Right lobe of liver (tissue), 4 donors: ENCODE data around the gene MPPED1.

ENCODE experiments used
- POLR2A ChIP-seq: fragments of 450-650 bp; IDR thresholded peaks from one replicate; pipeline ENCODE4 v1.6.1; 2017; ENCODE audit warnings: antibody characterized with exemption, mild to moderate bottlenecking
- TF ChIP-seq, protein P1 (sequence below), 4 donors: fragments of 200-600 bp in 3 of 4; fragments of 450-650 bp in 1 of 4; IDR thresholded peaks; one replicate each; pipeline versions ENCODE4 v1.5.1 to v1.8.0; 2016 to 2022; ENCODE audit warnings: antibody characterized with exemption in 4 of 4, mild to moderate bottlenecking in 2 of 4
- donor health status: DM: no; HTN: no; CAD: no.
- donor health status: DM: no; HTN: no; CAD: no.
- donor health status: DM: no; HTN: yes; CAD: no.

DNA sequence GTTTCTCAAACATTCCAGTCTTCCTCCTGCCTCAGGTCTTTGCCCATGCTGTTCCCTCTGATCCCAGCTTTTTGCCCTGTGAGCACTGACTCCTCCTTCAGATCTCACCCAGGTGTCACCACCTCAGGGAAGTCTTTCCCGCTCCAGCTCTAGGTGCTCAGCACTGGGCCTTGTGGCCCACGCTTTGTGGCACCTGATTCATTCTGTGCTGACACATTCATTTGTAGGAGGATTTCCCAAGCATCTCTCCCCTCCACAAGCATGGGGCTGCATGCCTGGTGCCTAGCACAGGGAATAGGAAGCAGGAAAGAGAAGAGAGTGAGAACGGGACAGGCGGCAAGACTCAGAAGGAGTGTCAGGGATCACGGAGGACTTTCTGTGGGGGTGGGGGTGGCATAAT, 17.6 kb downstream of the MPPED1 start:
- TF ChIP-seq POLR2A, result no peak
- TF ChIP-seq, protein P1, sequence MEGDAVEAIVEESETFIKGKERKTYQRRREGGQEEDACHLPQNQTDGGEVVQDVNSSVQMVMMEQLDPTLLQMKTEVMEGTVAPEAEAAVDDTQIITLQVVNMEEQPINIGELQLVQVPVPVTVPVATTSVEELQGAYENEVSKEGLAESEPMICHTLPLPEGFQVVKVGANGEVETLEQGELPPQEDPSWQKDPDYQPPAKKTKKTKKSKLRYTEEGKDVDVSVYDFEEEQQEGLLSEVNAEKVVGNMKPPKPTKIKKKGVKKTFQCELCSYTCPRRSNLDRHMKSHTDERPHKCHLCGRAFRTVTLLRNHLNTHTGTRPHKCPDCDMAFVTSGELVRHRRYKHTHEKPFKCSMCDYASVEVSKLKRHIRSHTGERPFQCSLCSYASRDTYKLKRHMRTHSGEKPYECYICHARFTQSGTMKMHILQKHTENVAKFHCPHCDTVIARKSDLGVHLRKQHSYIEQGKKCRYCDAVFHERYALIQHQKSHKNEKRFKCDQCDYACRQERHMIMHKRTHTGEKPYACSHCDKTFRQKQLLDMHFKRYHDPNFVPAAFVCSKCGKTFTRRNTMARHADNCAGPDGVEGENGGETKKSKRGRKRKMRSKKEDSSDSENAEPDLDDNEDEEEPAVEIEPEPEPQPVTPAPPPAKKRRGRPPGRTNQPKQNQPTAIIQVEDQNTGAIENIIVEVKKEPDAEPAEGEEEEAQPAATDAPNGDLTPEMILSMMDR (IDR thresholded peaks at IDR 0.05), result no peak
